Loucy (cell line): Measurements from ENCODE around the gene ZNF585A.
"Not testable (repeated sequence)": the region's sequence is repeated elsewhere in the genome, so short reads cannot be mapped to it uniquely, and the experiment has no call there.

Experiments
- H2AFZ ChIP-seq: fragments of 200-600 bp; sonication (generic); 2 replicates; pipeline ENCODE4 v1.6.0; 2016; ENCODE audit warnings: antibody characterized with exemption, mild to moderate bottlenecking, low read length, moderate library complexity
- H3F3A ChIP-seq: fragments of 200-600 bp; 2 replicates; pipeline ENCODE4 v1.6.0; 2016; ENCODE audit warnings: antibody characterized with exemption, low read depth, mild to moderate bottlenecking
- H3K27me3 ChIP-seq: fragments of 200-600 bp; sonication (generic); 2 replicates; pipeline ENCODE4 v1.6.1; 2014; ENCODE audit warnings: low read length, mild to moderate bottlenecking; ENCODE audit not compliant: insufficient read depth, poor library complexity, severe bottlenecking
- H3K36me3 ChIP-seq: fragments of 200-600 bp; sonication (generic); 2 replicates; pipeline ENCODE4 v1.6.1; 2016; ENCODE audit warnings: low read length; ENCODE audit not compliant: insufficient read depth
- H3K4me1 ChIP-seq: fragments of 200-600 bp; sonication (generic); 2 replicates; pipeline ENCODE4 v1.5.1; 2014; ENCODE audit warnings: low read length, mild to moderate bottlenecking; ENCODE audit not compliant: insufficient read depth, poor library complexity, severe bottlenecking
- H3K4me2 ChIP-seq: fragments of 200-600 bp; sonication (generic); 2 replicates; pipeline ENCODE4 v1.6.0; 2014; ENCODE audit warnings: antibody characterized with exemption, low read length, low read depth, mild to moderate bottlenecking; ENCODE audit not compliant: poor library complexity, severe bottlenecking
- H3K4me3 ChIP-seq: fragments of 200-600 bp; sonication (generic); 2 replicates; pipeline ENCODE4 v1.5.1; 2014; ENCODE audit warnings: low read length, mild to moderate bottlenecking, mixed read lengths; ENCODE audit not compliant: poor library complexity, severe bottlenecking
- H3K79me2 ChIP-seq: fragments of 200-600 bp; sonication (generic); 2 replicates; pipeline ENCODE4 v1.6.1; 2014; ENCODE audit warnings: low read length; ENCODE audit not compliant: insufficient read depth
- H3K9ac ChIP-seq: fragments of 200-600 bp; sonication (generic); 2 replicates; pipeline ENCODE4 v1.6.0; 2014; ENCODE audit warnings: mild to moderate bottlenecking, low read depth, low read length, moderate library complexity; ENCODE audit not compliant: poor library complexity, severe bottlenecking
- H3K9me2 ChIP-seq: fragments of 200-600 bp; sonication (generic); replicated peaks from 2 replicates; pipeline ENCODE4 v1.6.1; 2016; ENCODE audit warnings: low read depth, low read length, mixed read lengths
- H3K9me3 ChIP-seq: fragments of 200-600 bp; sonication (generic); 2 replicates; pipeline ENCODE4 v1.6.1; 2014; ENCODE audit warnings: mild to moderate bottlenecking, antibody characterized with exemption, low read length, low read depth; ENCODE audit not compliant: insufficient read depth
- H4K20me1 ChIP-seq: fragments of 200-600 bp; sonication (generic); 2 replicates; pipeline ENCODE4 v1.6.0; 2014; ENCODE audit warnings: antibody characterized with exemption, low read length, mild to moderate bottlenecking; ENCODE audit not compliant: insufficient read depth, poor library complexity, severe bottlenecking
- EZH2phosphoT487 ChIP-seq: fragments of 200-600 bp; IDR thresholded peaks from 2 replicates; pipeline ENCODE4 v1.6.1; 2018; ENCODE audit warnings: antibody characterized with exemption, mild to moderate bottlenecking, moderate library complexity, borderline replicate concordance
- TF ChIP-seq, protein P1 (sequence below): fragments of 200-600 bp; sonication (generic); conservative IDR thresholded peaks from 2 replicates; pipeline ENCODE4 v1.5.1; 2014; ENCODE audit warnings: mild to moderate bottlenecking, antibody characterized with exemption, low read length

ZNF585A gene

DNA sequence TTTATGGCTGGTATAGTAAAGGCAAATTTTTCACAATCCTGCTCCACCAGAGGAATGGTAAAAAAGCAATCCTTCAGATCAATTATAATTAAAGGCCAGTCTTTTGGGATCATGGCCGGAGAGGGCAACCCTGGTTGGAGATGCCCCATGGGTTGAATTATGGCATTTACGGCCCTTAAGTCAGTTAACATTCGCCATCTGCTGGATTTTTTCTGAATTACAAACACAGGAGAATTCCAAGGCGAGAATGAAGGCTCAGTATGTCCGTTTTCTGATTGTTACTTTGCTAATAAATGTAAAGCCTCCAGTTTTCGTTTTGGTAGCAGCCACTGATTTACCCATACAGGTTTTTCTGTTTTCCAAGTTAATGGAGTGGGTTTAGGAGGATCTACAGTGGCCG, 60.7 kb downstream of the ZNF585A start:
- not testable (repeated sequence) for H3K9me2 ChIP-seq, H3K4me1 ChIP-seq, H3K79me2 ChIP-seq, H3K4me2 ChIP-seq, H3K27me3 ChIP-seq, H3F3A ChIP-seq, H3K4me3 ChIP-seq, H4K20me1 ChIP-seq, H3K9me3 ChIP-seq, H2AFZ ChIP-seq, H3K9ac ChIP-seq, H3K36me3 ChIP-seq
- TF ChIP-seq, protein P1, sequence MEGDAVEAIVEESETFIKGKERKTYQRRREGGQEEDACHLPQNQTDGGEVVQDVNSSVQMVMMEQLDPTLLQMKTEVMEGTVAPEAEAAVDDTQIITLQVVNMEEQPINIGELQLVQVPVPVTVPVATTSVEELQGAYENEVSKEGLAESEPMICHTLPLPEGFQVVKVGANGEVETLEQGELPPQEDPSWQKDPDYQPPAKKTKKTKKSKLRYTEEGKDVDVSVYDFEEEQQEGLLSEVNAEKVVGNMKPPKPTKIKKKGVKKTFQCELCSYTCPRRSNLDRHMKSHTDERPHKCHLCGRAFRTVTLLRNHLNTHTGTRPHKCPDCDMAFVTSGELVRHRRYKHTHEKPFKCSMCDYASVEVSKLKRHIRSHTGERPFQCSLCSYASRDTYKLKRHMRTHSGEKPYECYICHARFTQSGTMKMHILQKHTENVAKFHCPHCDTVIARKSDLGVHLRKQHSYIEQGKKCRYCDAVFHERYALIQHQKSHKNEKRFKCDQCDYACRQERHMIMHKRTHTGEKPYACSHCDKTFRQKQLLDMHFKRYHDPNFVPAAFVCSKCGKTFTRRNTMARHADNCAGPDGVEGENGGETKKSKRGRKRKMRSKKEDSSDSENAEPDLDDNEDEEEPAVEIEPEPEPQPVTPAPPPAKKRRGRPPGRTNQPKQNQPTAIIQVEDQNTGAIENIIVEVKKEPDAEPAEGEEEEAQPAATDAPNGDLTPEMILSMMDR: peak; percentile 63

DNA sequence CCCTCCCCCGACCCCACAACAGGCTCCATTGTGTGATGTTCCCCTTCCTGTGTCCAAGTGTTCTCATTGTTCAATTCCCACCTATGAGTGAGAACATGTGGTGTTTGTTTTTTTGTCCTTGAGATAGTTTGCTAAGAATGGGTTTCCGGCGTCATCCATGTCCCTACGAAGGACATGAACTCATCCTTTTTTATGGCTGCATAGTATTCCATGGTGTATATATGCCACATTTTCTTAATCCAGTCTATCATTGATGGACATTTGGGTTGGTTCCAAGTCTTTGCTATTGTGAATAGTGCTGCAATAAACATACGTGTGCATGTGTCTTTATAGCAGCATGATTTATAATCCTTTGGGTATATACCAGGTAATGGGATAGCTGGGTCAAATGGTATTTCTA, 68.4 kb downstream of the ZNF585A start:
- not testable (repeated sequence) for H3F3A ChIP-seq, H3K4me2 ChIP-seq, H4K20me1 ChIP-seq, H3K79me2 ChIP-seq, H3K4me3 ChIP-seq, H3K9ac ChIP-seq, H3K4me1 ChIP-seq, H2AFZ ChIP-seq, H3K27me3 ChIP-seq, H3K9me2 ChIP-seq, H3K9me3 ChIP-seq
- peaks cover 18% of the 10 kb centered on the region; the same call in 1 of the 2 replicates for H3K36me3 ChIP-seq

DNA sequence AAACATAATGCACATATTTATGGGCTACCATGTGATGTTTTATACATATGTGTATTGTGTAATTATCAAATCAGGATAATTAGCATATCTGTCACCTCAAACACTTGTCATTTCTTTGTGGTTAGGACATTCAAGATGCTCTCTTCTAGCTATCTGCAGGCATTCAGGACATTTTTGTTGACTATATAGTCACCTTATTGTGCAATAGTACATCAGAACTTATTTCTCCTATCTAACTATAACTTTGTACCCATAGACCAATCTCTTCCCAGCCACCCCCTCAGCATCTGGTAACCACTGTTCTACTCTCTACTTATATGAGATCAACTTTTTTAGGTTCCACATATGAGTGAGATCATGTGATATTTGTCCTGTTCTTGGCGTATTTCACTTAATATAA, 73.9 kb downstream of the ZNF585A start:
- Histone ChIP-seq H3K9me2 (no peaks in the 10 kb centered on the region), H3K27me3 (no peaks in the 10 kb centered on the region), H3K9ac (no peak overlapping the region), H3K4me1 (no peaks in the 10 kb centered on the region), H3K79me2 (no peaks in the 10 kb centered on the region), H3K4me3 (no peak overlapping the region), H3K4me2 (no peak overlapping the region), H3K9me3 (no peaks in the 10 kb centered on the region; the same call in 1 of the 2 replicates), H2AFZ (no peak overlapping the region), H3F3A (no peaks in the 10 kb centered on the region), H3K36me3 (peaks cover 37% of the 10 kb centered on the region), H4K20me1 (no peaks in the 10 kb centered on the region)
- TF ChIP-seq EZH2phosphoT487: no peak
- TF ChIP-seq, protein P1: no peak

DNA sequence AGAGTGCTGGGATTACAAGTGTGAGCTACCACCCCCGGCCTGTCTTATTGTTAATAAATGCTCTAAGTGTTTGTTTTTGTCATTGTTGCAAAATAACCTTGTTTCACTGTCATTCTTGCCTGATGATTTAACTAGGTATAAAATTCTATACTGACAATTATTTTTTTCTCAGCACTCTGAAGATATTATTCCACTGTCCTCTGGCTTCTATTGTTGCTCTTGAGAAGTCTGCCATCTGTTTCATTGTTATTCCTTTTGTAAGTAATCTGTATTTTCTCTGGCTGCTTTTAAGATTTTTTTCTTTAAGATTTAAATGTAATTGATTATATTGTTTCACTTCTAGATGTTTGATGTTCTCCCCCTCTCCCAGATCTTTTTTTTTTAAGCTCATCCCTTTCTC, 76.6 kb downstream of the ZNF585A start:
- Histone ChIP-seq H3K4me3 (no peak overlapping the region), H3K4me1 (no peaks in the 10 kb centered on the region), H3K9ac (no peak overlapping the region), H3K36me3 (peaks cover 51% of the 10 kb centered on the region), H3K4me2 (no peak overlapping the region), H3F3A (no peaks in the 10 kb centered on the region), H2AFZ (no peak overlapping the region), H4K20me1 (no peaks in the 10 kb centered on the region), H3K9me2 (no peaks in the 10 kb centered on the region), H3K27me3 (no peaks in the 10 kb centered on the region), H3K9me3 (no peaks in the 10 kb centered on the region; the same call in 1 of the 2 replicates), H3K79me2 (no peaks in the 10 kb centered on the region)
- TF ChIP-seq, protein P1: no peak
- TF ChIP-seq EZH2phosphoT487: no peak
